Thyroid gland (tissue), 4 donors: ENCODE data around the gene DNTT. TPM values are rescaled to one million over a fixed set of nuclear protein-coding genes. Genes with fewer than 3 reads are reported as not detected.

Experiments used
- DNase-seq, 2 donors: peaks; one replicate each; pipeline ENCODE4 v3.0.0-alpha.2; 2019
- H3K27ac ChIP-seq, 3 donors: fragments of 200-600 bp; sonication (generic); 1 replicate in 2 of 3; 2 replicates in 1 of 3; pipeline ENCODE4 v1.5.1; 2016 to 2019; ENCODE audit warnings: mild to moderate bottlenecking in 1 of 3, moderate library complexity in 1 of 3
- H3K27me3 ChIP-seq: fragments of 200-600 bp; sonication (generic); one replicate; pipeline ENCODE4 v1.5.1; 2019
- H3K36me3 ChIP-seq, 2 donors: fragments of 200-600 bp; sonication (generic); one replicate each; pipeline ENCODE4 v1.5.1; 2016 to 2019
- H3K4me1 ChIP-seq, 2 donors: fragments of 200-600 bp; sonication (generic); one replicate each; pipeline ENCODE4 v1.5.1; 2017 to 2019
- H3K4me3 ChIP-seq, 3 donors: fragments of 200-600 bp; sonication (generic); replicated peaks in 1 of 3; 1 replicate in 2 of 3; 2 replicates in 1 of 3; pipeline ENCODE4 v1.5.1; 2016; ENCODE audit warnings: mild to moderate bottlenecking in 1 of 3
- H3K9me3 ChIP-seq: fragments of 200-600 bp; sonication (generic); one replicate; pipeline ENCODE4 v1.5.1; 2017
- CTCF ChIP-seq, 6 experiments: fragments of 200-600 bp in 3 of 6; fragments of 450-650 bp in 3 of 6; sonication (generic) in 3 of 6; IDR thresholded peaks; one replicate each; pipeline ENCODE4 v1.5.1; 2016 to 2019; ENCODE audit warnings: antibody characterized with exemption in 6 of 6, mild to moderate bottlenecking in 2 of 6, inconsistent platforms in 1 of 6, moderate library complexity in 1 of 6
- POLR2A ChIP-seq, 2 donors: fragments of 450-650 bp; IDR thresholded peaks; one replicate each; pipeline ENCODE4 v1.6.1; 2017; ENCODE audit warnings: antibody characterized with exemption in 2 of 2, mild to moderate bottlenecking in 2 of 2, moderate library complexity in 1 of 2
- WGBS, 2 donors: methylation state at CpG; one replicate each; pipeline ENCODE4 v1.1.5; 2017; 5-methylcytosine and 5-hydroxymethylcytosine counted together
- intact Hi-C: fragments of 100-400 bp; cut with DNase I; formaldehyde crosslinking; loops from one replicate; pipeline ENCODE4 v1.15.1; 2023
- total RNA-seq, 4 donors: library from RNA; depleted of rRNA; stranded (reverse); fragments of >200 nt; gene quantifications; one replicate each; pipeline ENCODE4 v1.2.3, GENCODE V29; 2016

Gene DNTT
- total RNA-seq, 4 donors from 2014 or later = 0.88 TPM; not detected in 3

GRCh38 chr10:96368971-96369370 lies 64.7 kb downstream of the DNTT start:
- WGBS, 2 donors = 88 to 89% methylated on average over 5 of the region's 5 CpGs
- H3K27ac ChIP-seq = no peak overlapping the region
- no peak overlapping the region for H3K4me3 ChIP-seq
- no peaks in the 10 kb centered on the region for H3K4me1 ChIP-seq
- DNase-seq = no peak
- TF ChIP-seq POLR2A (IDR thresholded peaks at IDR 0.05) (no peak), CTCF (IDR thresholded peaks at IDR 0.05) (no peak)
- H3K36me3 ChIP-seq = no peaks in the 10 kb centered on the region
- H3K9me3 ChIP-seq = no peaks in the 10 kb centered on the region
- H3K27me3 ChIP-seq = no peaks in the 10 kb centered on the region
- intact Hi-C loops = no loop called here

GRCh38 chr10:96369890-96370583 lies 65.8 kb downstream of the DNTT start:
- Histone ChIP-seq H3K36me3 (no peaks in the 10 kb centered on the region), H3K4me1 (peaks cover 0 to 4% of the 10 kb centered on the region in 2 donors), H3K4me3 (no peak overlapping the region), H3K27me3 (no peaks in the 10 kb centered on the region), H3K9me3 (no peaks in the 10 kb centered on the region), H3K27ac (no peak overlapping the region)
- WGBS, 2 donors = 80 to 86% methylated on average over 36 to 38 of the region's 38 CpGs
- TF ChIP-seq CTCF (IDR thresholded peaks at IDR 0.05) = no peak
- no peak for TF ChIP-seq POLR2A (IDR thresholded peaks at IDR 0.05)
- intact Hi-C loops = loop anchor here (10.0 kb wide), 1 partner anchor 145 kb away; the partner anchor contains the start of gene TLL2
- no peak for DNase-seq

- TF ChIP-seq CTCF (IDR thresholded peaks at IDR 0.05) (peak; percentile 51 to 91 (median 77)), POLR2A (IDR thresholded peaks at IDR 0.05) (no peak)
- H3K27ac ChIP-seq = no peak overlapping the region
- no peaks in the 10 kb centered on the region for H3K27me3 ChIP-seq
- peak; percentile 42 to 51 for DNase-seq
- peaks cover 0 to 5% of the 10 kb centered on the region in 2 donors for H3K4me1 ChIP-seq
- intact Hi-C loops = loop anchor here (10.0 kb wide), 1 partner anchor 144 kb away; the partner anchor contains the start of gene TLL2
- no peaks in the 10 kb centered on the region for H3K36me3 ChIP-seq
- H3K4me3 ChIP-seq = no peak overlapping the region
- no peaks in the 10 kb centered on the region for H3K9me3 ChIP-seq
- 32 to 34% methylated on average over 16 of the region's 16 CpGs for WGBS, 2 donors
These were observed 66.4 kb downstream of the DNTT start for GRCh38 chr10:96370584-96371157.

GRCh38 chr10:96371356-96371755 lies 67.1 kb downstream of the DNTT start:
- no peaks in the 10 kb centered on the region for H3K27me3 ChIP-seq
- WGBS, 2 donors = 83 to 91% methylated on average over 9 to 11 of the region's 11 CpGs
- H3K27ac ChIP-seq = no peak overlapping the region
- no peaks in the 10 kb centered on the region for H3K36me3 ChIP-seq
- H3K9me3 ChIP-seq = no peaks in the 10 kb centered on the region
- H3K4me3 ChIP-seq = no peak overlapping the region
- peaks cover 0 to 5% of the 10 kb centered on the region in 2 donors for H3K4me1 ChIP-seq
- DNase-seq = no peak
- intact Hi-C loops = loop anchor here (10.0 kb wide), 1 partner anchor 143 kb away; the partner anchor contains the start of gene TLL2
- TF ChIP-seq POLR2A (IDR thresholded peaks at IDR 0.05) = no peak
- TF ChIP-seq CTCF (IDR thresholded peaks at IDR 0.05) = no peak

- no peak for TF ChIP-seq CTCF (IDR thresholded peaks at IDR 0.05)
- no peak for TF ChIP-seq POLR2A (IDR thresholded peaks at IDR 0.05)
- Histone ChIP-seq H3K9me3 (no peaks in the 10 kb centered on the region), H3K4me3 (no peak overlapping the region), H3K27me3 (no peaks in the 10 kb centered on the region), H3K4me1 (peaks cover 0 to 5% of the 10 kb centered on the region in 2 donors), H3K36me3 (no peaks in the 10 kb centered on the region), H3K27ac (no peak overlapping the region)
- WGBS, 2 donors = 89 to 91% methylated on average over 5 of the region's 5 CpGs
- DNase-seq = no peak
- intact Hi-C loops = loop anchor here (10.0 kb wide), 1 partner anchor 141 kb away; the partner anchor contains the start of gene TLL2
These were observed 69.8 kb downstream of the DNTT start for GRCh38 chr10:96374004-96374403.
